Renal pelvis (tissue), 4 donors: ENCODE data around the gene SERTAD1. TPM values are rescaled to one million over a fixed set of nuclear protein-coding genes. Genes with fewer than 3 reads are reported as not detected.
"Not testable (repeated sequence)": the region's sequence is repeated elsewhere in the genome, so short reads cannot be mapped to it uniquely, and the experiment has no call there.

Source experiments
- DNase-seq: peaks from one replicate; pipeline ENCODE4 v3.0.0-alpha.2; 2013
- polyA plus RNA-seq, 3 donors: library from polyadenylated mRNA; unstranded; fragments of 120-200 nt; gene quantifications; one replicate each; pipeline ENCODE4 v1.2.1, GENCODE V29; 2013; ENCODE audit not compliant: insufficient read length in 3 of 3

The SERTAD1 gene
- polyA plus RNA-seq, 3 donors, result 7.9 to 12.0 (median 10.8) TPM

GRCh38 chr19:40428197-40428596 is 2.4 kb upstream of the SERTAD1 start:
- DNase-seq, result not testable (repeated sequence)

- DNase-seq, result no peak
Measured at GRCh38 chr19:40424637-40425449, 949 bp downstream of the SERTAD1 start.

GRCh38 chr19:40423938-40424337 is 1.9 kb downstream of the SERTAD1 start:
- DNase-seq, result no peak

GRCh38 chr19:40422748-40423566 is 2.8 kb downstream of the SERTAD1 start:
- no peak for DNase-seq

GRCh38 chr19:40421993-40422747 is 3.6 kb downstream of the SERTAD1 start:
- no peak for DNase-seq

GRCh38 chr19:40420766-40421765 is 4.7 kb downstream of the SERTAD1 start:
- DNase-seq, result peak; percentile 91

- DNase-seq, result no peak
Measured at GRCh38 chr19:40420451-40420765, 5.4 kb downstream of the SERTAD1 start.

GRCh38 chr19:40419780-40420179 is 6.0 kb downstream of the SERTAD1 start:
- DNase-seq, result no peak

GRCh38 chr19:40419066-40419612 is 6.7 kb downstream of the SERTAD1 start:
- no peak for DNase-seq

GRCh38 chr19:40418040-40418439 is 7.8 kb downstream of the SERTAD1 start:
- no peak for DNase-seq

- DNase-seq, result no peak
Measured at GRCh38 chr19:40417643-40417981, 8.2 kb downstream of the SERTAD1 start.

GRCh38 chr19:40416918-40417642 is 8.7 kb downstream of the SERTAD1 start:
- DNase-seq, result peak; percentile 44

- no peak for DNase-seq
Measured at GRCh38 chr19:40415768-40416167, 10.0 kb downstream of the SERTAD1 start.

- no peak for DNase-seq
Measured at GRCh38 chr19:40414542-40415535, 11.0 kb downstream of the SERTAD1 start.

GRCh38 chr19:40413291-40413845 is 12.4 kb downstream of the SERTAD1 start, which contains the start of gene PRX:
Gene PRX (minus strand): TSS chr19:40413378. CDS start chr19:40407932, 5,446 bp downstream.
- DNase-seq, result no peak

GRCh38 chr19:40412866-40413265 is 12.9 kb downstream of the SERTAD1 start:
- DNase-seq, result no peak

GRCh38 chr19:40411958-40412499 is 13.8 kb downstream of the SERTAD1 start:
- DNase-seq, result no peak
